ENCODE measurements around the gene HOXC6.
"Not testable (repeated sequence)": the region's sequence is repeated elsewhere in the genome, so short reads cannot be mapped to it uniquely, and the experiment has no call there.

The HOXC6 gene

DNA sequence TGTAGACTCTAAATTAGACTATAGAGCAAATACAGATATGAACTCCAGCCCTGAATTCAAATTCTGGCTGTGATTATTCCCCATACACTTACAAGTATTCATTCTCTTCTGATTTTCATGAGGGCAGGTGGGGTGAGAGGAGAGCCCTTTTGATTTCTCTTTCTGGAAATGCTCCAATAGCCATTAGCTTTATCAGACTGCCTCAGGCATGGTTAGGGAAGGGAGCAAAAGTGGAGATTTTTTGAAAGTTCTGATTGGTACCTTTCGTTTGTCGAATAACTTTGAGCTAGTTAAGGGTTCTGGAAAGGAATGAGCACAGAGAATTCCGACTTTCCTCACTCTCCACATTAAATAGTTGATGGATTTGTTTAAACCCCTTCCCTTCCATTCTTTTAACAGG lies 12.4 kb downstream of the HOXC6 start:
- Histone ChIP-seq H3K4me1 (ENCODE audit: control insufficient read depth, insufficient read depth, low read length) (no peaks in the 10 kb centered on the region; the same call in 1 of the 2 replicates), H3K9me3 (ENCODE audit: control insufficient read depth, insufficient read depth, low read depth, low read length) (no peaks in the 10 kb centered on the region), H3K4me3 (ENCODE audit: low read depth, low read length) (no peak overlapping the region), H3K27me3 (ENCODE audit: control insufficient read depth, insufficient read depth, low read length) (peaks cover 100% of the 10 kb centered on the region), H3K9ac (ENCODE audit: low read length) (peak overlapping the region; percentile 48), H3K27ac (ENCODE audit: low read depth, low read length) (no peak overlapping the region), H3K36me3 (ENCODE audit: control insufficient read depth, insufficient read depth, low read length) (no peaks in the 10 kb centered on the region)

DNA sequence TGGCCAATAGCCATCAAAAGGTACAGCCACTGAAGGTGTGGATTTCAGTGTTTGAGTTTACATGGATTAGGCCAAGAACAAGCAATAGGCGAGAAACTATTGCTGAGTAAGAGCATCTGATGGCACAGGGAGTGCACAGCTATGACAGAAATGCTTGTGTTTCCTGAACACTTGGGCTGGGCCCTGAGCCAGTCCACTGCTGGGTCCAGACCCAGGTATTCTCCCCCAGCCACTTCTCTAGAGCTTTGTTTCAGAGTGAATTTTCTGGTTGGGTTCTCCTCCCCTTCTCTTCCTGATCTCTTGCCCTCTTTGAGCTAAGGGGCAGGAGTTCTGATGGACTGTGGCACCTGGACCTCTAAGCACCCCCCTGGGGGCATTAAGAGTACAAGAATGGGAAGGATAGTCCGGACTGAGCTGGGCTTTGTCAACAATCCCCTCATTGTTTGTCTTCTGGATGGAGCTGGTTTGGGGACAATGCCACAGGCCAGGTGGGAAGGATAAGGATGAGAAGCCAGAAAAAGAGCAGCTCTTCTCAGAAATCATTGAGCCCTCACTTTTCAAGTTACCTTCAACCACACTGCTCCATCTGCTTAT lies 13.0 kb downstream of the HOXC6 start:
- Histone ChIP-seq H3K4me3 (ENCODE audit: low read depth, low read length) (no peak overlapping the region), H3K36me3 (ENCODE audit: control insufficient read depth, insufficient read depth, low read length) (no peaks in the 10 kb centered on the region), H3K27ac (ENCODE audit: low read depth, low read length) (no peak overlapping the region), H3K9ac (ENCODE audit: low read length) (peak overlapping the region; percentile 3), H3K4me1 (ENCODE audit: control insufficient read depth, insufficient read depth, low read length) (no peaks in the 10 kb centered on the region; the same call in 1 of the 2 replicates), H3K27me3 (ENCODE audit: control insufficient read depth, insufficient read depth, low read length) (peaks cover 100% of the 10 kb centered on the region), H3K9me3 (ENCODE audit: control insufficient read depth, insufficient read depth, low read depth, low read length) (no peaks in the 10 kb centered on the region)

DNA sequence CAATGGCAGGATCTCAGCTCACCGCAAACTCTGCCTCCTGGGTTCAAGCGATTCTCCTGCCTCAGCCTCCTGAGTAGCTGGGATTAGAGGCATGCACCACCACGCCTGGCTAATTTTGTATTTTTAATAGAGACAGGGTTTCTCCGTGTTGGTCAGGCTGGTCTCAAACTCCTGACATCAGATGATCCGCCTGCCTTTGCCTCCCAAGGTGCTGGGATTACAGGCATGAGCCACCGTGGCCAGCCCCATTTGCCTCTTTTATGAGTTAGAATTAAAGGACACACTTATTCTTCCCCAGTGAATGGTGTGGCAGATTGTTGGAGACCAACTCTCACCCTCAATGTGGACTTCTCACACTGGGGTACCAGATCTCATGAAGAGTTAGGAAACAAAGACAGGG lies 13.8 kb downstream of the HOXC6 start:
- Histone ChIP-seq H3K27me3 (ENCODE audit: control insufficient read depth, insufficient read depth, low read length) (peaks cover 100% of the 10 kb centered on the region), H3K9ac (ENCODE audit: low read length) (peak overlapping the region; percentile 40)
- not testable (repeated sequence) for H3K4me3 ChIP-seq (ENCODE audit: low read depth, low read length); H3K9me3 ChIP-seq (ENCODE audit: control insufficient read depth, insufficient read depth, low read depth, low read length); H3K4me1 ChIP-seq (ENCODE audit: control insufficient read depth, insufficient read depth, low read length); H3K27ac ChIP-seq (ENCODE audit: low read depth, low read length); H3K36me3 ChIP-seq (ENCODE audit: control insufficient read depth, insufficient read depth, low read length)

DNA sequence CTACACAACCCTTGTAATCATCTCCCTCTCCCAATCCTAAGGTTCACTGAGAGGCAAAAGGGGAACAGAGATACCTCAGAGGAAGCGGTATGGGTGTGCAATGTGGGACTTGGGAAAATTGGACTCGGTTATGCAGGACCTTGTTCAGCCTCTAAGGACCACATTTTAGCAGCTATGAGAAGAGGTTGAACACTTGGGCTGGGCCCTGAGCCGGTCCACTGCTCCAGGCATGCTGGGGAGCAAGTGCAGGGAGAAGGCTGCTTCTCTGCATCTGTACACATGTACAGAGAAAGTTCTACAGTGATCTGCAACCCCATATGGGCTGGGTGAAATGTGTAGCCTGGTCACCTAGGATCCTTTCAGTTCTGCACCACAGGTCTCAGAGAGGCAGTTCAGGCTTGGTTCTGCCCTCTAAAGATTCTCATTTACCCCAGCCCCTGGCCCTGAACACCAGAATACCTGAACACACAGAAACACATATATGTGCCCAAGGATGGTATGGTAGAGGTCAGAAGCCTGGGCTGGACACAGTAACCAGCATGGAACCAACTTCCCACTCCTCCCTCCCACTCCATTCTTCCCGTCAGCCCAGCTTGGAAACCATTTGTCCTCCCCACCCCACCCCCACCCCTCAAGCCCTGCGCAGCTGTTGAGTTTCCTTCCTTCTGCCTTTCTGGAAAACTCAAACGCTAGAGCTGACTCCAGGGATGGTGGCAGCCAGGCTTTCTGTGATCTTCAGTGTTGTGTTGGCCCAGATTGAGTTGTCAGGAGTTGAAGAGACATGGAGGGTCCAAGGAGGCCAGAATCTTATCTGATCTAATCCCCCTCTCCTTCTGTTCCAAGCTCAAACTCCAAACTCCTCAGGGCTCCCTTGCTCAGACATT lies 15.0 kb downstream of the HOXC6 start:
- peak overlapping the region; percentile 70 for H3K9ac ChIP-seq (ENCODE audit: low read length)
- H3K4me3 ChIP-seq (ENCODE audit: low read depth, low read length), result no peak overlapping the region; the same call in 1 of the 2 replicates
- no peaks in the 10 kb centered on the region for H3K36me3 ChIP-seq (ENCODE audit: control insufficient read depth, insufficient read depth, low read length)
- H3K27me3 ChIP-seq (ENCODE audit: control insufficient read depth, insufficient read depth, low read length), result peaks cover 100% of the 10 kb centered on the region
- no peaks in the 10 kb centered on the region for H3K9me3 ChIP-seq (ENCODE audit: control insufficient read depth, insufficient read depth, low read depth, low read length)
- peaks cover 5% of the 10 kb centered on the region; the same call in 1 of the 2 replicates for H3K4me1 ChIP-seq (ENCODE audit: control insufficient read depth, insufficient read depth, low read length)
- H3K27ac ChIP-seq (ENCODE audit: low read depth, low read length), result no peak overlapping the region; the same call in 1 of the 2 replicates

DNA sequence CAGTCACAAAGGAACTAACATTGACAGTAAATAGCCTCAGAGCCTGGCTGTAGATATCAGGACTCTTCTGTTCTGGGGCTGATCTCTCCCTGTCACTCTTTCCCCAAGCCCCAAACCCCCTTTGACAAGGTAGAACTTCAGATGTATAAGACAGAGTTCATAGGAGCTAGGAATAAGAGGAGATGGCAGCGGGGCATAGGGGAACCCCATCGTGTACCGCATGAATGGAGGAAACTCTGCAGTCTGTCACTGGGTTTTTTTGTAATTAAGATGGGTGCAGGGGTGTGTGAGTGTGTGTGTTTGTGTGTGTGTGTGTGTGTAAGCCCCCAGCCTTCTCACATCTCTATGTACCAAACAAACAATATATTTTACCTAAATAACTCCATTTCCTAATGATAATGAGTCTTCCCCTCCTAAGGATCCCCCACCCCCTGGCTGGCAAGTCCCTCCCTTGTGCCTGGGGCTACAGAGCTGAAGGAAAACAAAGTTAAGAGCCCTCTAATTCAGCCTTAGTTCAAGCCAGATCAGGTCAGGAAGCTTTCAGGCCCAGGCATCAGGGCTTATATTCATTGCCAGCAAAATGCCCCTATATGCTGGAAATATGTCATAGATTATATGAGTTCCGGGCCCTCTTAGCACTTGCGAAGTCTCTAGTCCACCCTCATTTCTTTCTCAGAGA lies 16.3 kb downstream of the HOXC6 start:
- Histone ChIP-seq H3K4me1 (ENCODE audit: control insufficient read depth, insufficient read depth, low read length) (peaks cover 5% of the 10 kb centered on the region; the same call in 1 of the 2 replicates), H3K9ac (ENCODE audit: low read length) (peak overlapping the region; percentile 49), H3K36me3 (ENCODE audit: control insufficient read depth, insufficient read depth, low read length) (no peaks in the 10 kb centered on the region), H3K9me3 (ENCODE audit: control insufficient read depth, insufficient read depth, low read depth, low read length) (no peaks in the 10 kb centered on the region), H3K4me3 (ENCODE audit: low read depth, low read length) (no peak overlapping the region; the same call in 1 of the 2 replicates), H3K27ac (ENCODE audit: low read depth, low read length) (no peak overlapping the region), H3K27me3 (ENCODE audit: control insufficient read depth, insufficient read depth, low read length) (peaks cover 100% of the 10 kb centered on the region)

DNA sequence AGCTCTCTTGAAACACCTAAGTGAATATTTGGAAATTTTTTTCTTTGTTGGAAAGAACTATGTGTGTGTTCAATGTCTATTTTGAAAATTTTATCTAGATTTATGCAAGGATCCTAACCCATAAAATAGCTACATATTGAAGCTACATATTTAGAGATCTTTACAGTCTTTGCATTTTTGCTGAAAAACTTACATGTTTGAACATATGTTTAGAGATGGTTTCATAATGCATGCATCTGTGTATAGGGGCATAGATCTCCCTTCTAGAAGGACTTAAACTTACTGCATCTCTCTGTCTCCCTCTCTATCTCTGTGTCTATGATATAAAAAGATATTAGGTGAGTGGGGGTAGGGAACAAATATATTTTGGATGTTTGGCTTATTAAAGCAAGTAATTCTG lies 17.2 kb downstream of the HOXC6 start:
- H3K4me1 ChIP-seq (ENCODE audit: control insufficient read depth, insufficient read depth, low read length), result peaks cover 13% of the 10 kb centered on the region
- H3K36me3 ChIP-seq (ENCODE audit: control insufficient read depth, insufficient read depth, low read length), result no peaks in the 10 kb centered on the region
- H3K9me3 ChIP-seq (ENCODE audit: control insufficient read depth, insufficient read depth, low read depth, low read length), result no peaks in the 10 kb centered on the region
- H3K9ac ChIP-seq (ENCODE audit: low read length), result peak overlapping the region; percentile 49
- no peak overlapping the region for H3K4me3 ChIP-seq (ENCODE audit: low read depth, low read length)
- H3K27ac ChIP-seq (ENCODE audit: low read depth, low read length), result no peak overlapping the region
- H3K27me3 ChIP-seq (ENCODE audit: control insufficient read depth, insufficient read depth, low read length), result peaks cover 100% of the 10 kb centered on the region

DNA sequence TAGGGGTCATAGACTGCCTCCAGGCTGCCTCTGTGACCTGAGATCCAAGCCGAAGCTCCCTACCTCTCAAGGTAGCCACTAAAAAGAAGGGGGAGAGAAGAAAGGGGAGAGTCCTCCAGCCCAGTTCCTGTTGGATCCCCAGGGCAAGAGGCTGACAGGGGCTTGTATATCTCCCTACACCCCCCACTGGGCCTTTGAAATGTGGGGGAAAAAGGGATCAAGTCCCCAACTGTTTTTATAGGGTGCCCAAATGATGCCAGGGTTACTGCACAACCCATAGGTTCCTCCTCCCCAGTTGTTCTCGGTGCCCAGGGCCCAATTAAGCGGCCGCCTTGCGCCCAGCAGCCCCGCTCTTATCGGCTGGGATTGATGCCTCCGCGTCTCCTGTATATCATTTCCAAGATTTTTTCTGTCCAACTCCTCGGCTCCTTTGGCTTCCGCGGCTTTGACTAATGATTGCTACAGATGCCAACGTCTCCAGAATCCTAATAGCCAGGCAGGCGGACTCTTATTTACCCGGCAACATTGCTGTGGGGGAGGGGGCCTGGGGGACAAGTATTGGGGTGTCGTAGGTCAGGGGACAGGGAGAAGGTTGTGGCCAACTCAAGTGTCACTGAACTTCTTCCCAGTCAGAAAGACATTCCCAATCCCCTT lies 17.8 kb downstream of the HOXC6 start:
- no peaks in the 10 kb centered on the region for H3K9me3 ChIP-seq (ENCODE audit: control insufficient read depth, insufficient read depth, low read depth, low read length)
- peaks cover 100% of the 10 kb centered on the region for H3K27me3 ChIP-seq (ENCODE audit: control insufficient read depth, insufficient read depth, low read length)
- no peaks in the 10 kb centered on the region for H3K36me3 ChIP-seq (ENCODE audit: control insufficient read depth, insufficient read depth, low read length)
- H3K27ac ChIP-seq (ENCODE audit: low read depth, low read length), result no peak overlapping the region
- no peak overlapping the region for H3K4me3 ChIP-seq (ENCODE audit: low read depth, low read length)
- H3K9ac ChIP-seq (ENCODE audit: low read length), result peak overlapping the region; percentile 49
- peaks cover 14% of the 10 kb centered on the region for H3K4me1 ChIP-seq (ENCODE audit: control insufficient read depth, insufficient read depth, low read length)

DNA sequence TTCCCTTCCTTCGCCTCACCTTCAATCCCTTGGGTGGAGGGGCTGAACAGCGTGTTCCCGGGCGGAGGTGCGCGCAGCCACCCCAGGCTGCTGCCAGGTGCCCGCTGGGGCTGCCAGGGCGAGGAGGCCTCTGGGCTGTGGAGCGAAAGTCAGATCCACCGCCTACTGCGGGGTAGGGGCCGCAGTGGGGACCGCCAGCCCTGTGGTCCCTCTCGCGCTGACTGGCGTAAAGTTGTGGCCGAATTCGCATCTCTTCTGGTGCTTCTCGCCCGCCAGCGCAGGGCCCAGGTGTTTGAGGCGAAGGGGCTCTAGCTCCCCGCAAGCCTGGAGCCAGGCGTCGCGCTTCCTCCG lies 18.5 kb downstream of the HOXC6 start:
- H3K27me3 ChIP-seq (ENCODE audit: control insufficient read depth, insufficient read depth, low read length), result peaks cover 100% of the 10 kb centered on the region
- peaks cover 20% of the 10 kb centered on the region for H3K4me1 ChIP-seq (ENCODE audit: control insufficient read depth, insufficient read depth, low read length)
- no peaks in the 10 kb centered on the region for H3K9me3 ChIP-seq (ENCODE audit: control insufficient read depth, insufficient read depth, low read depth, low read length)
- H3K9ac ChIP-seq (ENCODE audit: low read length), result peak overlapping the region; percentile 71
- no peak overlapping the region for H3K27ac ChIP-seq (ENCODE audit: low read depth, low read length)
- H3K4me3 ChIP-seq (ENCODE audit: low read depth, low read length), result peak overlapping the region; percentile 21; the same call in 1 of the 2 replicates
- no peaks in the 10 kb centered on the region for H3K36me3 ChIP-seq (ENCODE audit: control insufficient read depth, insufficient read depth, low read length)

DNA sequence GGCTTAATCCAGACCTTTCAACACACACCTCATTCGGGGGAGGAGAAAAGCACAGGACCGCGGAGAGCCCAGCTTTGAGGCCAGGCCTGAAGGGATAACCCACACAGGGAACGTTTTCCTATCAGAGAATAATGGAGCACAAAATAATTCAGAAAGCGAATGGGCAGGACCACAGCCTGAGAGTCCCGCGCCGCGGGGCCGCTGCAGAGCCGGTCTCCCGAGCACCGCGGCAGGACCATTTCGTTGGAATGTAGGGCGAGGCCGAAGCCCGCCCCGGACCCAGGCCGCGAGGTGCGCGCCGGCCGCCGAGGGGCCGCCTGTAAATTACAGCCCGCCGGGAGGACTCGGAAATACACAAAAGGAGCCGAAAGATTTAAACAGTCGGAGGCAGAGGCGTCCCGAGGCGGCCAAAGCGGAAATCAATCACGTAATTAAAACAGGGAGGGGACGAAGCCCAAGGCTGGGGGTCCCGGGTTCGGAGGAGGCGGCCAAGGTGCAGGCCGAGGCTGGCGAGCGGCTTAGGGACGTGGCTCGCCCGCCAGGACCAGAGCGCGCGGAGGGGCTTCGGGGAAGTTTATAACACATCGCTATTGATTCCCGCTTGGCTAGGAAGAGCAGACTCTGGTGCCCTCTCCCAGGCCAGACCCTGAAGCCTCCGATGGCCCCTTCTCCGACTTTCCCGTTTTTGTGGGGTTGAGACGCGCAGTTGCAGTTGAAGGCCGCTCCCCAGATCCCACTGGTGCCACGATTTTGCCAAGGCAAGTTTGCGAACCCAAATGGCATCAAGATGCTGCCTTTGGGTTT lies 19.1 kb downstream of the HOXC6 start:
- Histone ChIP-seq H3K4me3 (ENCODE audit: low read depth, low read length) (peak overlapping the region; percentile 21; the same call in 1 of the 2 replicates), H3K9me3 (ENCODE audit: control insufficient read depth, insufficient read depth, low read depth, low read length) (no peaks in the 10 kb centered on the region), H3K27ac (ENCODE audit: low read depth, low read length) (no peak overlapping the region), H3K27me3 (ENCODE audit: control insufficient read depth, insufficient read depth, low read length) (peaks cover 100% of the 10 kb centered on the region), H3K36me3 (ENCODE audit: control insufficient read depth, insufficient read depth, low read length) (no peaks in the 10 kb centered on the region), H3K4me1 (ENCODE audit: control insufficient read depth, insufficient read depth, low read length) (peaks cover 25% of the 10 kb centered on the region), H3K9ac (ENCODE audit: low read length) (peak overlapping the region; percentile 71)

DNA sequence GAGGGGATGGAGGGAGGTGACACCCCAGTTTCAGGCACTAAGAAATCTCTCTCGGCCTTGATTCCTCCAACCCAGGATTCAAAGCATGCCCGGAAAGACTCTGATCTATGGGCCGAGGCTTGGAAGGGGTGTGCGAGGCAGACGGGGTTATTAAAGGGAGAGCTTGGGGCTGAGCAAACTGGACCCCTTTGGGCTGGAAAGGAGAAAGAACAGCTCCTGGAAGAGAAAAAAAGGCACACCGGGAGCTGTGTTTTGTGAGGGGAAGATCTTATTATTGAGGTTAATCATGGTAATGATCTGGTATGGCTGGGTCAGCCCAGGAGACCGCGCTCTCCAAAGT lies 19.7 kb downstream of the HOXC6 start:
- Histone ChIP-seq H3K4me1 (ENCODE audit: control insufficient read depth, insufficient read depth, low read length) (peaks cover 30% of the 10 kb centered on the region), H3K9ac (ENCODE audit: low read length) (peak overlapping the region; percentile 71), H3K36me3 (ENCODE audit: control insufficient read depth, insufficient read depth, low read length) (no peaks in the 10 kb centered on the region), H3K27ac (ENCODE audit: low read depth, low read length) (no peak overlapping the region), H3K9me3 (ENCODE audit: control insufficient read depth, insufficient read depth, low read depth, low read length) (no peaks in the 10 kb centered on the region), H3K4me3 (ENCODE audit: low read depth, low read length) (no peak overlapping the region; the same call in 1 of the 2 replicates), H3K27me3 (ENCODE audit: control insufficient read depth, insufficient read depth, low read length) (peaks cover 100% of the 10 kb centered on the region)

Measured in HUES6 (cell line).